ENCODE results near the gene FYB2. TPM values are rescaled to one million over a fixed set of nuclear protein-coding genes. Genes with fewer than 3 reads are reported as not detected.

FYB2 gene
- total RNA-seq, 1 experiment from 2014 or later: not detected

DNA sequence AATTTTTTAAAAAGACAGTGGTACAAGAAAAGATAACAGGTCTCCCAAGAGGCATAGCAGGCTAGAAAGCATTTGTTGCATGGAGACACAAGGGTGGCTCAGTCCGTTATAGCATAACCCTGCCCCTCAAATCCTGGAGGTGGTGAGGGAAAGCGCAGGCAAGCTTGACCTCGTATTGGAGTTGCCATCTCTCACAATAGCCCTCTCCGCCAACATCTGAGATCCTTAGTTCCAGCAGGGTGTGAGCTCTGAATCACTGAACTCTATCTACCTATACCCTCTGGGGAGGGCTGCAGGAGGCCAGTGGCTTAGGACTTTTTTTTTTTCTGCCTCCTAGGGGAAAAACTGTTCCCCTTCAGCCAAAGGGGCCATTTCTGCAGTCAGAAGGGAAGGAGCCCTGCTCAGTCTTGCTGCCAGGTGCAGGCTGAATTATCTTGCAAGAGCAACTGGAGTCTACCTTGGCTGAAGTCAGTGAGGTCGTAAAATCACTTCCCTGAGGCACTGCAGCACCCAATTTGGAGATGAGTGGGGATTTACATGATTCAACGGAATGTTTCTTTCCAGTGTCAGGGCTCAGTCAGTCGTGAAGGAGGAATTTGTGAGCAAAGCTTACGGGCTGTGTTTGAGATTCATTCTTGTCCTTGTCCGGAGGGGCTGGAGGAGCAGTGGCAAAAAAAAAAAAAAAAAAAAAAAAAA lies 18.2 kb upstream of the FYB2 start:
- intact Hi-C loops (cut with micrococcal nuclease; ENCODE audit: unreplicated experiment): loop anchor here (10.0 kb wide), 1 partner anchor 1927 kb away; no protein-coding TSS in a partner anchor
- POLR2A ChIA-PET (ENCODE audit: unreplicated experiment): no interaction called here

DNA sequence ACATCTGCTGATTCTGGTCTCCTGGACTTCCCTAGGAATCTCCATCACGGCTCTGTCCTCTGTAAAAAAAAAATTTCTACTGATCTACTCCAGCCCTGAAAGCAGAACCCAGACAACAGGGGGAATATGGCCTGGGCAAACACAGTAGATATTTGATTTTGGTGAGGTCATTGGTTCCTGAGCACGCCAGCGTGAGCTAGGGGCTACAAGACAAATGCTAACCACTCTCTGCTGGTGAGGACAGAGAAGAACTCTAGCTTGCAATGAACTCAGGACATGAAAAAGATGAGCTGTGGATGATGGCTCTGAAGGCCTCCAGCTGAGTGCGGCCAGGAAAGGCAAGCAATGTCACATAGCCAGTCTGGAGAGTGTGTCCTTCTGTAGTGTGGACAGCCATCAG lies 17.2 kb upstream of the FYB2 start:
- Histone ChIP-seq H3K4me1 (replicated peaks; ENCODE audit: insufficient read depth) (no peaks in the 10 kb centered on the region), H4K20me1 (ENCODE audit: insufficient read depth) (no peaks in the 10 kb centered on the region), H3K9me2 (ENCODE audit: insufficient read depth) (no peaks in the 10 kb centered on the region), H3K36me3 (ENCODE audit: low read depth) (no peaks in the 10 kb centered on the region), H3K79me2 (ENCODE audit: low read depth) (no peaks in the 10 kb centered on the region), H3K27me3 (ENCODE audit: insufficient read depth, low read depth) (peaks cover 55% of the 10 kb centered on the region), H2AFZ (no peak overlapping the region), H3K9me3 (ENCODE audit: insufficient read depth, low read depth) (no peaks in the 10 kb centered on the region), H3F3A (ENCODE audit: insufficient read depth, low read depth) (no peaks in the 10 kb centered on the region), H3K4me2 (no peak overlapping the region), H3K27ac (no peak overlapping the region), H3K4me3 (no peak overlapping the region)
- intact Hi-C loops (cut with micrococcal nuclease; ENCODE audit: unreplicated experiment): loop anchor here (10.0 kb wide), 1 partner anchor 1928 kb away; no protein-coding TSS in a partner anchor
- ChIA-PET CTCF (no interaction called here), POLR2A (ENCODE audit: unreplicated experiment) (no interaction called here)
- BruUV-seq (replicated peaks): no TSS peak
- TF ChIP-seq EZH2 (IDR thresholded peaks at IDR 0.05; ENCODE audit: low read depth): no peak
- TF ChIP-seq, protein P1, sequence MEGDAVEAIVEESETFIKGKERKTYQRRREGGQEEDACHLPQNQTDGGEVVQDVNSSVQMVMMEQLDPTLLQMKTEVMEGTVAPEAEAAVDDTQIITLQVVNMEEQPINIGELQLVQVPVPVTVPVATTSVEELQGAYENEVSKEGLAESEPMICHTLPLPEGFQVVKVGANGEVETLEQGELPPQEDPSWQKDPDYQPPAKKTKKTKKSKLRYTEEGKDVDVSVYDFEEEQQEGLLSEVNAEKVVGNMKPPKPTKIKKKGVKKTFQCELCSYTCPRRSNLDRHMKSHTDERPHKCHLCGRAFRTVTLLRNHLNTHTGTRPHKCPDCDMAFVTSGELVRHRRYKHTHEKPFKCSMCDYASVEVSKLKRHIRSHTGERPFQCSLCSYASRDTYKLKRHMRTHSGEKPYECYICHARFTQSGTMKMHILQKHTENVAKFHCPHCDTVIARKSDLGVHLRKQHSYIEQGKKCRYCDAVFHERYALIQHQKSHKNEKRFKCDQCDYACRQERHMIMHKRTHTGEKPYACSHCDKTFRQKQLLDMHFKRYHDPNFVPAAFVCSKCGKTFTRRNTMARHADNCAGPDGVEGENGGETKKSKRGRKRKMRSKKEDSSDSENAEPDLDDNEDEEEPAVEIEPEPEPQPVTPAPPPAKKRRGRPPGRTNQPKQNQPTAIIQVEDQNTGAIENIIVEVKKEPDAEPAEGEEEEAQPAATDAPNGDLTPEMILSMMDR (conservative IDR thresholded peaks at IDR 0.05): no peak
- DNase-seq: no peak

More for the DNA sequence above, 18.2 kb upstream of the FYB2 start:
- H3K4me2 ChIP-seq: no peak overlapping the region
- TF ChIP-seq, protein P1 (conservative IDR thresholded peaks at IDR 0.05): no peak
- TF ChIP-seq EZH2 (IDR thresholded peaks at IDR 0.05; ENCODE audit: low read depth): no peak
- no peaks in the 10 kb centered on the region for H3K9me2 ChIP-seq (ENCODE audit: insufficient read depth)
- no peaks in the 10 kb centered on the region for H3F3A ChIP-seq (ENCODE audit: insufficient read depth, low read depth)
- H3K36me3 ChIP-seq (ENCODE audit: low read depth): no peaks in the 10 kb centered on the region
- no peak overlapping the region for H2AFZ ChIP-seq
- BruUV-seq (replicated peaks): no TSS peak
- H3K4me3 ChIP-seq: no peak overlapping the region
- no peak overlapping the region for H3K27ac ChIP-seq
- no peaks in the 10 kb centered on the region for H3K79me2 ChIP-seq (ENCODE audit: low read depth)
- peaks cover 63% of the 10 kb centered on the region for H3K27me3 ChIP-seq (ENCODE audit: insufficient read depth, low read depth)
- no peaks in the 10 kb centered on the region for H4K20me1 ChIP-seq (ENCODE audit: insufficient read depth)
- CTCF ChIA-PET: no interaction called here
- no peaks in the 10 kb centered on the region for H3K4me1 ChIP-seq (replicated peaks; ENCODE audit: insufficient read depth)
- no peak for DNase-seq
- no peaks in the 10 kb centered on the region for H3K9me3 ChIP-seq (ENCODE audit: insufficient read depth, low read depth)

DNA sequence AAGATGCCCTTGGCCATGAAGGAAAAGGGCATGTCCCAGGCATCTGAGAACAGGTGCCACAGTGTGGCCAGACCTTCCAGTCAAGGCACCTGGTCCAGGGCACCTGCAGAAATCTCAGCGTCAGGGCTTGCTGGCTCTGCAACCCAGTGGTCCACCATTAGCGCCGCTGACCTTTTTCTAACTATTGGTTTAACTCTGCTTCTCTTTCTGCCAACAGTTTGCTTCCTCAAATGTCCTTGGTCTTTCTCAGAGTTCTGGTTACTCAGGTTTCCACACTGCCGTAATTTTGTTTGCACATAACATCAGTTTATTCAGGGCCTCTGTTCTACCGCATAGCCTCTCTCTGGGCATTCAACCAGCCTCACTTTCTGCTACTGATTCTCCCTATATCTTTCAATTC lies 16.5 kb upstream of the FYB2 start:
- Histone ChIP-seq H3K4me1 (replicated peaks; ENCODE audit: insufficient read depth) (no peaks in the 10 kb centered on the region), H3K9me2 (ENCODE audit: insufficient read depth) (no peaks in the 10 kb centered on the region), H2AFZ (no peak overlapping the region), H3K27me3 (ENCODE audit: insufficient read depth, low read depth) (peaks cover 54% of the 10 kb centered on the region), H3K4me2 (no peak overlapping the region), H3K4me3 (no peak overlapping the region), H3F3A (ENCODE audit: insufficient read depth, low read depth) (no peaks in the 10 kb centered on the region), H4K20me1 (ENCODE audit: insufficient read depth) (no peaks in the 10 kb centered on the region), H3K27ac (no peak overlapping the region), H3K36me3 (ENCODE audit: low read depth) (no peaks in the 10 kb centered on the region), H3K79me2 (ENCODE audit: low read depth) (no peaks in the 10 kb centered on the region), H3K9me3 (ENCODE audit: insufficient read depth, low read depth) (no peaks in the 10 kb centered on the region)
- intact Hi-C loops (cut with micrococcal nuclease; ENCODE audit: unreplicated experiment): loop anchor here (10.0 kb wide), 1 partner anchor 1929 kb away; no protein-coding TSS in a partner anchor
- TF ChIP-seq, protein P1 (conservative IDR thresholded peaks at IDR 0.05): no peak
- TF ChIP-seq EZH2 (IDR thresholded peaks at IDR 0.05; ENCODE audit: low read depth): no peak
- ChIA-PET POLR2A (ENCODE audit: unreplicated experiment) (no interaction called here), CTCF (no interaction called here)
- no TSS peak for BruUV-seq (replicated peaks)
- DNase-seq: no peak
